GM12891 (cell line): ENCODE data around the gene ASPG.

Experiments
- POLR2A ChIP-seq: IDR thresholded peaks from 2 replicates; pipeline ENCODE4 v1.6.1; 2011; ENCODE audit warnings: low read depth, low read length, control low read depth
- SPI1 ChIP-seq: IDR thresholded peaks from 2 replicates; pipeline ENCODE4 v1.6.1; 2011; ENCODE audit warnings: low read depth, low read length, control low read depth

DNA sequence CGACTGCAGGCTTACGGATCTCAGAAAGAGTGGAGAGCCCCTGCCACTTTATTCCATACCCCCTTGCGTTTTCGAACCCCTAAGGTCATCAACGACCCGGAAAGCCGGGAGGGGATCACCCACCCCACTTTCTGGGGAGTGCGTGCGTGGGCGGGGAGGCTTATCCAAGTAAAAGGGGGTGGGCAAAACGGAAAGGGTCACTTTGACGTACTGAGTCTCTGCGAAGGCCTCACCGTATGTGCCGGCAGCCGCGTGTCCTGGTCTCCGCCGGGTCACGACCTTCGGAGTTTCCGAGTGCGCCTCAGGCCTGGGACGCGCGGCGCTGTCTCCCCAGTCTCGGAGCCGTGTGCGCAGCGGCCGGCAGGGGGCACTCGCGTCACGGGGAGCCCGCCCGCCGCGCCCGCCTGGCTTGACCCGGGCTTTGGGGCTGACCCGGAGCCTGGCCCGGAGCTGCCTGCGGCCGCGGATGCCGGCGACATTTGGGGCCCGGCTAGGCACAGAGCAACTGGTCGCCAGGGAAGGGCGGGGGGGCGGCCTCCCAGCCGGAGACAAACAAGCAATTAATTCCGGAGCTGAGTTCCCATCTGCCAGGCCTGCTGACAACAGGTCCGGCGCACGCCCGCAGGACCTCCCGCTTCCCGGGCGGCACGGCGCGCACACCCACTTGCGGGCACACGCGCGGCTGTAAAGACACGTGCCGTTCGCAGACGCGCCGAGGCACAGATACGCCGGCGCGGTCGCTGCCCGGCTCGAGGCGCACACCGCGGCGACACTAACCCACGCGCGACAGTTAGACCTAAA lies 52.0 kb downstream of the ASPG start:
- TF ChIP-seq POLR2A (no peak), SPI1 (no peak)
